ENCODE results near the gene PACSIN1.

DNA sequence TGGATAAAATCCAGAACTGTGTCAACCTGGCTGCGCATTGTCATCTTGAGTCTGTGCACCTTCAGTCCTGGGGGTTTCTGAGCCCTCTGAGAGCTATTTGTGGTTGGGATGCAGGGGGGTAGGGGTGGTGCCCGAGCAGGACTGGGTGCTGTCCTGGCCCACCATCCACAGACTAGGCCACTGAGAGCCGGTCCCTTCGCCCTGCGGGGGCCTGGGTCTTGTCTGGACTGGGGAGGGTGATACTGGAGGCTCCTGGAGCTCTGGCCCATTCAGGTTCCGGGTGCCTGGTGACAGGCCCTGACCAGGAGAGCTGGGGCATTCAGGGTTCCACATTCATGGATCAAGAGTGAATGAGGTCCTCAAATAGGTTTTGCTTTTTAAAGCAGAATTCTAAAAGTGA lies 69.3 kb downstream of the PACSIN1 start:
- TF ChIP-seq CTCF (IDR thresholded peaks at IDR 0.05; ENCODE audit: poor library complexity, severe bottlenecking) (no peak), EZH2 (IDR thresholded peaks at IDR 0.05; ENCODE audit: borderline replicate concordance, insufficient read depth, low read length, poor library complexity, severe bottlenecking) (no peak), MXI1 (conservative IDR thresholded peaks at IDR 0.05; ENCODE audit: poor library complexity, severe bottlenecking) (no peak), RAD21 (conservative IDR thresholded peaks at IDR 0.05) (no peak), TAF1 (IDR thresholded peaks at IDR 0.05; ENCODE audit: low read depth) (no peak), EP300 (conservative IDR thresholded peaks at IDR 0.05; ENCODE audit: poor library complexity, severe bottlenecking) (no peak), POLR2AphosphoS5 (IDR thresholded peaks at IDR 0.05) (no peak)
- TF ChIP-seq, protein P1, sequence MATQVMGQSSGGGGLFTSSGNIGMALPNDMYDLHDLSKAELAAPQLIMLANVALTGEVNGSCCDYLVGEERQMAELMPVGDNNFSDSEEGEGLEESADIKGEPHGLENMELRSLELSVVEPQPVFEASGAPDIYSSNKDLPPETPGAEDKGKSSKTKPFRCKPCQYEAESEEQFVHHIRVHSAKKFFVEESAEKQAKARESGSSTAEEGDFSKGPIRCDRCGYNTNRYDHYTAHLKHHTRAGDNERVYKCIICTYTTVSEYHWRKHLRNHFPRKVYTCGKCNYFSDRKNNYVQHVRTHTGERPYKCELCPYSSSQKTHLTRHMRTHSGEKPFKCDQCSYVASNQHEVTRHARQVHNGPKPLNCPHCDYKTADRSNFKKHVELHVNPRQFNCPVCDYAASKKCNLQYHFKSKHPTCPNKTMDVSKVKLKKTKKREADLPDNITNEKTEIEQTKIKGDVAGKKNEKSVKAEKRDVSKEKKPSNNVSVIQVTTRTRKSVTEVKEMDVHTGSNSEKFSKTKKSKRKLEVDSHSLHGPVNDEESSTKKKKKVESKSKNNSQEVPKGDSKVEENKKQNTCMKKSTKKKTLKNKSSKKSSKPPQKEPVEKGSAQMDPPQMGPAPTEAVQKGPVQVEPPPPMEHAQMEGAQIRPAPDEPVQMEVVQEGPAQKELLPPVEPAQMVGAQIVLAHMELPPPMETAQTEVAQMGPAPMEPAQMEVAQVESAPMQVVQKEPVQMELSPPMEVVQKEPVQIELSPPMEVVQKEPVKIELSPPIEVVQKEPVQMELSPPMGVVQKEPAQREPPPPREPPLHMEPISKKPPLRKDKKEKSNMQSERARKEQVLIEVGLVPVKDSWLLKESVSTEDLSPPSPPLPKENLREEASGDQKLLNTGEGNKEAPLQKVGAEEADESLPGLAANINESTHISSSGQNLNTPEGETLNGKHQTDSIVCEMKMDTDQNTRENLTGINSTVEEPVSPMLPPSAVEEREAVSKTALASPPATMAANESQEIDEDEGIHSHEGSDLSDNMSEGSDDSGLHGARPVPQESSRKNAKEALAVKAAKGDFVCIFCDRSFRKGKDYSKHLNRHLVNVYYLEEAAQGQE (IDR thresholded peaks at IDR 0.05; ENCODE audit: borderline replicate concordance), result no peak
